ENCODE results near the gene UBD. TPM values are rescaled to one million over a fixed set of nuclear protein-coding genes. Genes with fewer than 3 reads are reported as not detected.

Gene UBD
- total RNA-seq, 1 donor from 2014 or later: not detected

- H3K27ac Mint-ChIP-seq (ENCODE audit: unreplicated experiment): no peak overlapping the region
- no peak for DNase-seq (ENCODE audit: low spot score)
- H3K4me3 Mint-ChIP-seq (ENCODE audit: unreplicated experiment): no peak overlapping the region
- TF ChIP-seq CTCF (IDR thresholded peaks at IDR 0.05): no peak
- no peaks in the 10 kb centered on the region for H3K36me3 Mint-ChIP-seq (ENCODE audit: low read depth)
- no peaks in the 10 kb centered on the region for H3K9me3 Mint-ChIP-seq (ENCODE audit: low read depth)
- H3K27me3 Mint-ChIP-seq (ENCODE audit: low read depth): peaks cover 47% of the 10 kb centered on the region
- H3K4me1 Mint-ChIP-seq (ENCODE audit: low read depth): no peaks in the 10 kb centered on the region
Measured at GRCh38 chr6:29561606-29562181, 2.2 kb upstream of the UBD start.

GRCh38 chr6:29561091-29561490, 1.6 kb upstream of the UBD start:
- no peak overlapping the region for H3K4me3 Mint-ChIP-seq (ENCODE audit: unreplicated experiment)
- peaks cover 49% of the 10 kb centered on the region for H3K27me3 Mint-ChIP-seq (ENCODE audit: low read depth)
- H3K36me3 Mint-ChIP-seq (ENCODE audit: low read depth): no peaks in the 10 kb centered on the region
- no peaks in the 10 kb centered on the region for H3K4me1 Mint-ChIP-seq (ENCODE audit: low read depth)
- H3K9me3 Mint-ChIP-seq (ENCODE audit: low read depth): no peaks in the 10 kb centered on the region
- H3K27ac Mint-ChIP-seq (ENCODE audit: unreplicated experiment): no peak overlapping the region
- TF ChIP-seq CTCF (IDR thresholded peaks at IDR 0.05): no peak
- no peak for DNase-seq (ENCODE audit: low spot score)

GRCh38 chr6:29558439-29559079, 973 bp downstream of the UBD start:
- no peak for TF ChIP-seq CTCF (IDR thresholded peaks at IDR 0.05)
- Mint-ChIP-seq H3K36me3 (ENCODE audit: low read depth) (no peaks in the 10 kb centered on the region), H3K4me1 (ENCODE audit: low read depth) (peaks cover 5% of the 10 kb centered on the region), H3K9me3 (ENCODE audit: low read depth) (no peaks in the 10 kb centered on the region), H3K27me3 (ENCODE audit: low read depth) (peaks cover 64% of the 10 kb centered on the region), H3K4me3 (ENCODE audit: unreplicated experiment) (no peak overlapping the region), H3K27ac (ENCODE audit: unreplicated experiment) (no peak overlapping the region)
- DNase-seq (ENCODE audit: low spot score): no peak

GRCh38 chr6:29557320-29557719, 2.2 kb downstream of the UBD start:
- no peak overlapping the region for H3K4me3 Mint-ChIP-seq (ENCODE audit: unreplicated experiment)
- peaks cover 13% of the 10 kb centered on the region for H3K4me1 Mint-ChIP-seq (ENCODE audit: low read depth)
- no peak overlapping the region for H3K27ac Mint-ChIP-seq (ENCODE audit: unreplicated experiment)
- no peaks in the 10 kb centered on the region for H3K36me3 Mint-ChIP-seq (ENCODE audit: low read depth)
- H3K9me3 Mint-ChIP-seq (ENCODE audit: low read depth): no peaks in the 10 kb centered on the region
- H3K27me3 Mint-ChIP-seq (ENCODE audit: low read depth): peaks cover 64% of the 10 kb centered on the region
- no peak for TF ChIP-seq CTCF (IDR thresholded peaks at IDR 0.05)
- DNase-seq (ENCODE audit: low spot score): no peak

- no peak for DNase-seq (ENCODE audit: low spot score)
- H3K9me3 Mint-ChIP-seq (ENCODE audit: low read depth): no peaks in the 10 kb centered on the region
- H3K27ac Mint-ChIP-seq (ENCODE audit: unreplicated experiment): no peak overlapping the region
- H3K36me3 Mint-ChIP-seq (ENCODE audit: low read depth): no peaks in the 10 kb centered on the region
- TF ChIP-seq CTCF (IDR thresholded peaks at IDR 0.05): no peak
- peaks cover 66% of the 10 kb centered on the region for H3K27me3 Mint-ChIP-seq (ENCODE audit: low read depth)
- H3K4me1 Mint-ChIP-seq (ENCODE audit: low read depth): peaks cover 13% of the 10 kb centered on the region
- no peak overlapping the region for H3K4me3 Mint-ChIP-seq (ENCODE audit: unreplicated experiment)
Measured at GRCh38 chr6:29554764-29555163, 4.8 kb downstream of the UBD start.
